Smooth muscle cell (in vitro differentiated cells): ENCODE measurements around the gene ZNF516. TPM values are rescaled to one million over a fixed set of nuclear protein-coding genes. Genes with fewer than 3 reads are reported as not detected.
A peak's percentile ranks its signal among the peaks of the same experiment; 100 is the strongest.
"Not testable (repeated sequence)": the region's sequence is repeated elsewhere in the genome, so short reads cannot be mapped to it uniquely, and the experiment has no call there.

Experiments
- DNase-seq: peaks from one replicate; lab custom pipeline; 2025; ENCODE audit not compliant: unreplicated experiment; lab: John Stamatoyannopoulos, UW
- H2AFZ ChIP-seq: fragments of 200-600 bp; sonication (generic); 2 replicates; pipeline ENCODE4 v1.6.0; 2016; ENCODE audit warnings: antibody characterized with exemption, low read depth, mild to moderate bottlenecking
- H3F3A ChIP-seq: fragments of 200-600 bp; sonication (generic); 2 replicates; pipeline ENCODE4 v1.6.0; 2017; ENCODE audit warnings: antibody characterized with exemption, low read depth
- H3K27ac ChIP-seq: fragments of 200-600 bp; sonication (generic); 2 replicates; pipeline ENCODE4 v1.5.1; 2016; ENCODE audit warnings: low read depth, mild to moderate bottlenecking
- H3K27me3 ChIP-seq: fragments of 200-600 bp; sonication (generic); 2 replicates; pipeline ENCODE4 v1.6.1; 2016; ENCODE audit warnings: low read depth, mild to moderate bottlenecking
- H3K36me3 ChIP-seq: fragments of 200-600 bp; sonication (generic); 2 replicates; pipeline ENCODE4 v1.5.1; 2016; ENCODE audit warnings: low read depth
- H3K4me1 ChIP-seq: fragments of 200-600 bp; sonication (generic); 2 replicates; pipeline ENCODE4 v1.5.1; 2016; ENCODE audit warnings: low read depth
- H3K4me2 ChIP-seq: fragments of 200-600 bp; sonication (generic); 2 replicates; pipeline ENCODE4 v1.6.0; 2016; ENCODE audit warnings: mild to moderate bottlenecking
- H3K4me3 ChIP-seq: fragments of 200-600 bp; sonication (generic); 2 replicates; pipeline ENCODE4 v1.5.1; 2016; ENCODE audit warnings: mild to moderate bottlenecking
- H3K79me2 ChIP-seq: fragments of 200-600 bp; sonication (generic); 2 replicates; pipeline ENCODE4 v1.6.0; 2016; ENCODE audit warnings: low read depth, mild to moderate bottlenecking
- H3K9ac ChIP-seq: fragments of 200-600 bp; sonication (generic); 2 replicates; pipeline ENCODE4 v1.6.0; 2016; ENCODE audit warnings: low read depth
- H3K9me3 ChIP-seq: fragments of 200-600 bp; sonication (generic); replicated peaks from 2 replicates; pipeline ENCODE4 v1.5.1; 2016; ENCODE audit warnings: low read depth
- H4K20me1 ChIP-seq: fragments of 200-600 bp; sonication (generic); 2 replicates; pipeline ENCODE4 v1.6.0; 2016; ENCODE audit warnings: low read depth
- CTCF ChIP-seq: fragments of 200-600 bp; sonication (generic); IDR thresholded peaks from 2 replicates; pipeline ENCODE4 v1.5.1; 2017; ENCODE audit warnings: borderline replicate concordance, mild to moderate bottlenecking, antibody characterized with exemption; ENCODE audit not compliant: insufficient read depth, poor library complexity, severe bottlenecking
- WGBS: methylation state at CpG from one replicate; pipeline ENCODE4 v1.1.7; 2016; ENCODE audit warnings: low lambda C conversion rate; 5-methylcytosine and 5-hydroxymethylcytosine counted together
- polyA plus RNA-seq: library from polyadenylated mRNA; unstranded; fragments of >200 nt; fragmentation: Nextera tagmentation; extraction: Ambion mirVana; gene quantifications from 2 replicates; pipeline ENCODE4 v1.2.1, GENCODE V29; 2016
- total RNA-seq: library from RNA; depleted of rRNA; stranded (reverse); fragments of >200 nt; gene quantifications from 2 replicates; pipeline ENCODE4 v1.2.3, GENCODE V29; 2014

ZNF516 gene
- total and polyA plus RNA-seq, 2 experiments from 2014 or later = 15.6 to 24.2 TPM

GRCh38 chr18:76476665-76477561, 18.1 kb downstream of the ZNF516 start:
- TF ChIP-seq CTCF = no peak
- Histone ChIP-seq H2AFZ (no peak overlapping the region), H3K9ac (peak overlapping the region; percentile 26), H3K27ac (peak overlapping the region; percentile 81), H3K27me3 (no peaks in the 10 kb centered on the region), H3K79me2 (peaks cover 76% of the 10 kb centered on the region), H3K4me2 (peak overlapping the region; percentile 82), H4K20me1 (peaks cover 98% of the 10 kb centered on the region), H3K36me3 (no peaks in the 10 kb centered on the region), H3K9me3 (no peaks in the 10 kb centered on the region), H3K4me3 (peak overlapping the region; percentile 36), H3K4me1 (peaks cover 20% of the 10 kb centered on the region), H3F3A (peaks cover 34% of the 10 kb centered on the region)
- WGBS = 38% methylated on average over 16 of the region's 16 CpGs
- no peak for DNase-seq

- no peak overlapping the region for H3K4me3 ChIP-seq
- H3K4me1 ChIP-seq = peaks cover 20% of the 10 kb centered on the region
- H3K4me2 ChIP-seq = peak overlapping the region; percentile 82
- peaks cover 76% of the 10 kb centered on the region for H3K79me2 ChIP-seq
- H3K36me3 ChIP-seq = no peaks in the 10 kb centered on the region
- H3K27ac ChIP-seq = peak overlapping the region; percentile 81
- 82% methylated on average over 12 of the region's 12 CpGs for WGBS
- peaks cover 34% of the 10 kb centered on the region for H3F3A ChIP-seq
- DNase-seq = no peak
- H3K9me3 ChIP-seq = no peaks in the 10 kb centered on the region
- H4K20me1 ChIP-seq = peaks cover 98% of the 10 kb centered on the region
- H2AFZ ChIP-seq = no peak overlapping the region
- no peaks in the 10 kb centered on the region for H3K27me3 ChIP-seq
- no peak for TF ChIP-seq CTCF
- no peak overlapping the region for H3K9ac ChIP-seq
Measured at GRCh38 chr18:76475450-76476194, 19.4 kb downstream of the ZNF516 start.

GRCh38 chr18:76474824-76475223, 20.2 kb downstream of the ZNF516 start:
- H3K27ac ChIP-seq = no peak overlapping the region
- no peak overlapping the region for H3K4me3 ChIP-seq
- no peak overlapping the region for H3K9ac ChIP-seq

GRCh38 chr18:76473521-76473920, 21.5 kb downstream of the ZNF516 start:
- H3K27me3 ChIP-seq = not testable (repeated sequence)
- 97% methylated on average over 9 of the region's 9 CpGs for WGBS

More at GRCh38 chr18:76474824-76475223, 20.2 kb downstream of the ZNF516 start:
- H3K36me3 ChIP-seq = no peaks in the 10 kb centered on the region
- TF ChIP-seq CTCF = no peak
- no peaks in the 10 kb centered on the region for H3K9me3 ChIP-seq
- H3K4me2 ChIP-seq = no peak overlapping the region
- no peak for DNase-seq
- WGBS = 97% methylated on average over 1 of the region's 1 CpG
- H3F3A ChIP-seq = peaks cover 34% of the 10 kb centered on the region
- H2AFZ ChIP-seq = no peak overlapping the region
- peaks cover 20% of the 10 kb centered on the region for H3K4me1 ChIP-seq
- H3K79me2 ChIP-seq = peaks cover 80% of the 10 kb centered on the region
- H4K20me1 ChIP-seq = peaks cover 99% of the 10 kb centered on the region
- no peaks in the 10 kb centered on the region for H3K27me3 ChIP-seq

More at GRCh38 chr18:76473521-76473920, 21.5 kb downstream of the ZNF516 start:
- Histone ChIP-seq H3K79me2 (peaks cover 80% of the 10 kb centered on the region), H4K20me1 (peaks cover 99% of the 10 kb centered on the region), H3K4me1 (peaks cover 20% of the 10 kb centered on the region), H3F3A (peaks cover 28% of the 10 kb centered on the region)
- H3K36me3 ChIP-seq, H3K9ac ChIP-seq, H3K9me3 ChIP-seq, H3K4me2 ChIP-seq, DNase-seq, H3K27ac ChIP-seq, H3K4me3 ChIP-seq, H2AFZ ChIP-seq: not testable (repeated sequence)
